Glutamatergic neuron (in vitro differentiated cells): Measurements from ENCODE around the gene TCF15. TPM values are rescaled to one million over a fixed set of nuclear protein-coding genes. Genes with fewer than 3 reads are reported as not detected.
A peak's percentile ranks its signal among the peaks of the same experiment; 100 is the strongest.

ENCODE experiments used
- DNase-seq: peaks from one replicate; pipeline ENCODE4 v3.0.0; 2022
- H3K27ac Mint-ChIP-seq: one replicate; pipeline ENCODE4 v1.8.0; 2020; ENCODE audit warnings: mild to moderate bottlenecking, mixed read lengths, inconsistent platforms; ENCODE audit not compliant: unreplicated experiment
- H3K27me3 Mint-ChIP-seq: one replicate; pipeline ENCODE4 v1.8.0; 2020; ENCODE audit warnings: mild to moderate bottlenecking, moderate library complexity, mixed read lengths, inconsistent platforms; ENCODE audit not compliant: unreplicated experiment
- H3K36me3 Mint-ChIP-seq: one replicate; pipeline ENCODE4 v1.8.0; 2020; ENCODE audit warnings: mild to moderate bottlenecking, mixed read lengths, inconsistent platforms; ENCODE audit not compliant: unreplicated experiment
- H3K4me1 Mint-ChIP-seq: one replicate; pipeline ENCODE4 v1.8.0; 2020; ENCODE audit warnings: mild to moderate bottlenecking, low read depth, mixed read lengths, inconsistent platforms; ENCODE audit not compliant: unreplicated experiment
- H3K4me3 Mint-ChIP-seq: one replicate; pipeline ENCODE4 v1.8.0; 2020; ENCODE audit warnings: mild to moderate bottlenecking, mixed read lengths, inconsistent platforms; ENCODE audit not compliant: unreplicated experiment
- H3K9me3 Mint-ChIP-seq: one replicate; pipeline ENCODE4 v1.8.0; 2020; ENCODE audit warnings: mild to moderate bottlenecking, moderate library complexity, mixed read lengths, inconsistent platforms; ENCODE audit not compliant: unreplicated experiment
- CTCF ChIP-seq: fragments of 200-600 bp; sonication (generic); IDR thresholded peaks from one replicate; pipeline ENCODE4 v1.5.0; 2021; ENCODE audit not compliant: partially characterized antibody, unreplicated experiment
- total RNA-seq: library from RNA; stranded (reverse); fragmentation: NEBNext Ultra II Directional; extraction: Animal tissue kit (Norgen Biotek cat#: 25700); gene quantifications from one replicate; pipeline ENCODE4 v1.2.1, GENCODE V29; 2021; ENCODE audit not compliant: unreplicated experiment

TCF15 gene
- total RNA-seq, 1 donor from 2014 or later: 19.7 TPM

DNA sequence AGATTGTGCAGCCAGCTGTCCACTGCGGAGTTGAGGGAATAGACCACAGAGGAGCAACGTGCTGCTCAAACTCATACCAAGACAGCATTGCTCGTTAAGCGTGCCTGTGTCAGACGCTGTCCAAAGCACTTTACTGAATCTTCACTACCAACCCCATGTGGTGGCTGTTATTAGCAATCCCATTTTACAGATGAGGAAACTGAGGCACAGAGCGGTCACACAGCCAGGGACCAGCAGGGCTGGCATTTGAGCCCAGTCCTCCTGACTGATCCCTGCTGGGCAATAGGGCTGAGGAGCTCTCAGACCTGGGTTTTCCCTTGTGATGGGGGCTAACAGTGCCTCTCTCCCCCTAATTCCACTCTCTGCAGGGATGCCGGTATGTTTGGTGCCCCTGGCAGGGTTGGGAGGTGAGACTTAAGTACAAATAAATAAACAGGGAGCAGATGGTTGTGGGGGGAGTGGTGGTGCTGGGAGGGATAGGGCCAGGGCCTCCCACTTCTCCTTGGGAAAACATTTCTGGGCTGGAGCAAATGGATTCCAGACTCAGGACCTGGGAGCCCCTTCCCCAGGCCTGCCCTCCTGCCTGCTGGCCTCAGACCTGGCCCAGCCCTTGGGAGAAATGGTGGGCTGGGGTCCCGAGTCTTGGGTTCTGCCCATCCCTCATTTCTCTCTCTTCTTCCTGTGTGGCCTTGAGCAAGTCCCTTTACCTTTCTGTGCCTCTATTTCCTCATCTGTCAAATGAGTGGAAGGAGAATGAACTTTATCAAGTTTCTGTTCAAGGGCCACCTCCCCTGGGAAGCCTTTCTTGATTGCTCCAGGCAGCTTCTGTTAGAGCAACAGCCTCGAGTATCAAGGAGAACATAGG, 25.2 kb upstream of the TCF15 start:
- Mint-ChIP-seq H3K9me3 (peaks cover 6% of the 10 kb centered on the region), H3K27ac (peak overlapping the region; percentile 98), H3K4me1 (peaks cover 29% of the 10 kb centered on the region), H3K27me3 (peaks cover 2% of the 10 kb centered on the region), H3K36me3 (no peaks in the 10 kb centered on the region), H3K4me3 (peak overlapping the region; percentile 22)
- TF ChIP-seq CTCF: no peak
- DNase-seq: no peak

- DNase-seq: peak; percentile 80
- peaks cover 29% of the 10 kb centered on the region for H3K4me1 Mint-ChIP-seq
- peaks cover 2% of the 10 kb centered on the region for H3K27me3 Mint-ChIP-seq
These were observed 24.2 kb upstream of the TCF15 start for GRCh38 chr20:634148-634925.

GRCh38 chr20:631101-631500, 21.0 kb upstream of the TCF15 start:
- Mint-ChIP-seq H3K4me1 (peaks cover 27% of the 10 kb centered on the region), H3K4me3 (no peak overlapping the region), H3K36me3 (no peaks in the 10 kb centered on the region), H3K27me3 (peaks cover 2% of the 10 kb centered on the region), H3K27ac (no peak overlapping the region), H3K9me3 (peaks cover 9% of the 10 kb centered on the region)
- no peak for DNase-seq
- TF ChIP-seq CTCF: no peak

More at GRCh38 chr20:634148-634925, 24.2 kb upstream of the TCF15 start:
- H3K9me3 Mint-ChIP-seq: peaks cover 6% of the 10 kb centered on the region
- TF ChIP-seq CTCF: no peak
- peak overlapping the region; percentile 61 for H3K4me3 Mint-ChIP-seq
- no peaks in the 10 kb centered on the region for H3K36me3 Mint-ChIP-seq
- H3K27ac Mint-ChIP-seq: peak overlapping the region; percentile 98

GRCh38 chr20:626579-626978, 16.5 kb upstream of the TCF15 start:
- Mint-ChIP-seq H3K36me3 (peaks cover 5% of the 10 kb centered on the region), H3K27me3 (peaks cover 2% of the 10 kb centered on the region), H3K4me1 (peaks cover 7% of the 10 kb centered on the region), H3K9me3 (peaks cover 4% of the 10 kb centered on the region), H3K4me3 (no peak overlapping the region), H3K27ac (no peak overlapping the region)
- TF ChIP-seq CTCF: no peak
- no peak for DNase-seq
